Lower lobe of right lung (tissue), 2 donors: Measurements from ENCODE around the gene TTC39A. TPM values are rescaled to one million over a fixed set of nuclear protein-coding genes. Genes with fewer than 3 reads are reported as not detected.

Experiments used
- ATAC-seq, 2 donors: fragments of 200-7000 bp; cut with Tn5 transposase; one replicate each; pipeline ENCODE4 v1.9.1; 2020 to 2022; ENCODE audit warnings: mild to moderate bottlenecking in 2 of 2, moderate library complexity in 2 of 2
- DNase-seq: peaks from one replicate; pipeline ENCODE4 v3.0.0-alpha.2; 2020
- H3K27ac ChIP-seq: fragments of 200-600 bp; one replicate; pipeline ENCODE4 v1.8.0; 2022
- H3K27me3 ChIP-seq: fragments of 200-600 bp; one replicate; pipeline ENCODE4 v1.8.0; 2022; ENCODE audit warnings: low read depth
- H3K36me3 ChIP-seq: fragments of 200-600 bp; one replicate; pipeline ENCODE4 v1.8.0; 2022; ENCODE audit warnings: mild to moderate bottlenecking
- H3K4me1 ChIP-seq: fragments of 200-600 bp; one replicate; pipeline ENCODE4 v1.8.0; 2022
- H3K4me3 ChIP-seq: fragments of 200-600 bp; one replicate; pipeline ENCODE4 v1.8.0; 2022; ENCODE audit warnings: mild to moderate bottlenecking
- H3K9me3 ChIP-seq: fragments of 200-600 bp; one replicate; pipeline ENCODE4 v1.8.0; 2022
- CTCF ChIP-seq: fragments of 200-600 bp; IDR thresholded peaks from one replicate; pipeline ENCODE4 v1.8.0; 2022; ENCODE audit warnings: antibody characterized with exemption, mild to moderate bottlenecking
- intact Hi-C: fragments of 100-400 bp; cut with DNase I; formaldehyde crosslinking; loops from one replicate; pipeline ENCODE4 v1.11.0; 2022
- total RNA-seq: library from RNA; stranded (reverse); fragmentation: NEBNext Ultra II Directional; extraction: Animal tissue kit (Norgen Biotek cat#: 25700); gene quantifications from one replicate; pipeline ENCODE4 v1.2.1, GENCODE V29; 2021
- donor health status: DM: no; HTN: yes; CAD: no; lungs with severe emphysema.

TTC39A gene
- total RNA-seq, 1 donor from 2014 or later: 34.9 TPM

DNA sequence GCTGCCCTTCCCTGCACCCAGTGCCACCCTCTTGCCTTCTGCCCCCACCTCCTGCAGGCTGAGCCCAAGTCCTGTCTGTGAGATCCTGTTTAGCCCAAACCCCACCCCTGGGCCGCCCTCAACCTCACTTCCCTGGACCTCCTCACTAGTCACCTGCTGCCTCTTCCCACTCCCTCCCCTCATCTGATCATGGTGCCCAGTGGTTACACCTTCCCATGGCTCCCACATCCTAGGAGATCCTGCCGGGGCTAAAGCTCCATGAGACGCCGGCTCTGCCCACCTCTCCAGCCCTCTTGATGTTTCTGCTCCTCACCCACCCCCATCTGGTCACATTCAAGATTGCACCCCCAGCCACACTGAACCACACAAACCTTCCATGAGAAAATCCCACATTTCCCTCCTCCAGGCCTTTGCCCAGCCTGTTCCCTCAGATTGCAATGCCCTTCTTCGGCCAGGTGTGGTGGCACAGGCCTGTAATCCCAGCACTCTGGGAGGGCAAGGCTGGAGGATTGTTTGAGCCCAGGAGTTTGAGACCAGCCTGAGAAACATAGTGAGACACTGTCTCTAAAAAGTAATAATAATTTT is 17.0 kb downstream of the TTC39A start:
- Histone ChIP-seq H3K4me1 (peaks cover 15% of the 10 kb centered on the region), H3K9me3 (no peaks in the 10 kb centered on the region), H3K27me3 (no peaks in the 10 kb centered on the region), H3K36me3 (no peaks in the 10 kb centered on the region), H3K27ac (peak overlapping the region; percentile 72), H3K4me3 (no peak overlapping the region)
- ATAC-seq (peak in 1 of 2 donors; percentile 15), DNase-seq (peak; percentile 35)
- peak; percentile 16 for TF ChIP-seq CTCF
- intact Hi-C loops: no loop called here

DNA sequence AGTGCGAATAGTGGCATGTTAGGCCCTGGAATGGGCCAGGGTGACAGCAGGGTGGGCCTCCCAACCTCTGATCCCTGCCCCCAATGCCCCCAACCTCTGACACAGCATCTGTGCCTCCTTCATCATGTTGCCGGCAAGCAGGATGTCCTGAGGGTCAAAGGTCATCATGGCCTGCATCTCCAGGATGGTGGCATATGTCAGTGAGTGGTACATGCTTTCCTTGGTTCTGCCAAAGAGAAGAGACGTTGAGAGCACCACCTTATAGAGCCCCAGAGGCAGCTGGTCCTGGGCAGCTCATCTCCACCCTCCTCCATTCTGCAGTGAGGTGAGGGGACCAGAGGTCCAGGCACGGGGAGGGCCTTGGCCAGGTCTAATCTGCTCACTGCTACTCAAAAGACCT is 17.6 kb downstream of the TTC39A start:
- Histone ChIP-seq H3K9me3 (no peaks in the 10 kb centered on the region), H3K4me1 (peaks cover 15% of the 10 kb centered on the region), H3K27me3 (no peaks in the 10 kb centered on the region), H3K27ac (peak overlapping the region; percentile 72), H3K36me3 (no peaks in the 10 kb centered on the region), H3K4me3 (no peak overlapping the region)
- DNase-seq (peak; percentile 14), ATAC-seq (no peak)
- intact Hi-C loops: no loop called here
- TF ChIP-seq CTCF: no peak

DNA sequence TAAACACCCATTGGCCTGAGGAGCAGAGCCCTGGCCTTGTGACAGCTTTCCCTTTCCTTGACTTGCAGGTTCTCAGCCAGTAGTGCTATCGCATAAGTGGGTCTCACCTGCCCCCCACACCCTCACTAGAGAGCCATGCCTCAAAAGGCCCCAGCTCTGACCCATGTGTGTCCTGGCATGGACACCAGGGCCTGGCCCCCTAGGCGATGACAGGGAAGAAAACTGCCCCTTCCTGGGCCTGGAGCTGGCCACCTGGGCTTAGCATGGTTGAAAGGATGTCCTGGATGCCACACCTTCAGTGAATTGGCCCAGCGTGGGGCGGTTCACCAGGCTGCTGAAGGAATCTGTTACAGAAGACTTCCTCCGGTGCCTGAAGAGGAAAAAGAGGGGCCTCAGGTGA is 18.5 kb downstream of the TTC39A start:
- TF ChIP-seq CTCF: no peak
- Histone ChIP-seq H3K4me1 (peaks cover 15% of the 10 kb centered on the region), H3K4me3 (no peak overlapping the region), H3K27ac (no peak overlapping the region), H3K36me3 (no peaks in the 10 kb centered on the region), H3K9me3 (no peaks in the 10 kb centered on the region), H3K27me3 (no peaks in the 10 kb centered on the region)
- DNase-seq (no peak), ATAC-seq (no peak)
- intact Hi-C loops: no loop called here

- no peaks in the 10 kb centered on the region for H3K27me3 ChIP-seq
- H3K36me3 ChIP-seq: no peaks in the 10 kb centered on the region
- DNase-seq (no peak), ATAC-seq (no peak)
- intact Hi-C loops: no loop called here
- H3K9me3 ChIP-seq: no peaks in the 10 kb centered on the region
- no peak for TF ChIP-seq CTCF
- no peak overlapping the region for H3K27ac ChIP-seq
- peaks cover 15% of the 10 kb centered on the region for H3K4me1 ChIP-seq
- H3K4me3 ChIP-seq: no peak overlapping the region
These were observed 19.3 kb downstream of the TTC39A start for GRCh38 chr1:51310871-51311613.

GRCh38 chr1:51309291-51309690 is 21.1 kb downstream of the TTC39A start:
- H3K27me3 ChIP-seq: no peaks in the 10 kb centered on the region
- DNase-seq (no peak), ATAC-seq (no peak)
- no peaks in the 10 kb centered on the region for H3K36me3 ChIP-seq
- H3K9me3 ChIP-seq: no peaks in the 10 kb centered on the region
- H3K27ac ChIP-seq: no peak overlapping the region
- no peak overlapping the region for H3K4me3 ChIP-seq
- intact Hi-C loops: no loop called here
- peaks cover 9% of the 10 kb centered on the region for H3K4me1 ChIP-seq
- no peak for TF ChIP-seq CTCF
